ENCODE measurements around the gene SHISAL1. TPM values are rescaled to one million over a fixed set of nuclear protein-coding genes. Genes with fewer than 3 reads are reported as not detected.

SHISAL1 gene
- total RNA-seq, 1 donor from 2014 or later: 0.71 TPM

DNA sequence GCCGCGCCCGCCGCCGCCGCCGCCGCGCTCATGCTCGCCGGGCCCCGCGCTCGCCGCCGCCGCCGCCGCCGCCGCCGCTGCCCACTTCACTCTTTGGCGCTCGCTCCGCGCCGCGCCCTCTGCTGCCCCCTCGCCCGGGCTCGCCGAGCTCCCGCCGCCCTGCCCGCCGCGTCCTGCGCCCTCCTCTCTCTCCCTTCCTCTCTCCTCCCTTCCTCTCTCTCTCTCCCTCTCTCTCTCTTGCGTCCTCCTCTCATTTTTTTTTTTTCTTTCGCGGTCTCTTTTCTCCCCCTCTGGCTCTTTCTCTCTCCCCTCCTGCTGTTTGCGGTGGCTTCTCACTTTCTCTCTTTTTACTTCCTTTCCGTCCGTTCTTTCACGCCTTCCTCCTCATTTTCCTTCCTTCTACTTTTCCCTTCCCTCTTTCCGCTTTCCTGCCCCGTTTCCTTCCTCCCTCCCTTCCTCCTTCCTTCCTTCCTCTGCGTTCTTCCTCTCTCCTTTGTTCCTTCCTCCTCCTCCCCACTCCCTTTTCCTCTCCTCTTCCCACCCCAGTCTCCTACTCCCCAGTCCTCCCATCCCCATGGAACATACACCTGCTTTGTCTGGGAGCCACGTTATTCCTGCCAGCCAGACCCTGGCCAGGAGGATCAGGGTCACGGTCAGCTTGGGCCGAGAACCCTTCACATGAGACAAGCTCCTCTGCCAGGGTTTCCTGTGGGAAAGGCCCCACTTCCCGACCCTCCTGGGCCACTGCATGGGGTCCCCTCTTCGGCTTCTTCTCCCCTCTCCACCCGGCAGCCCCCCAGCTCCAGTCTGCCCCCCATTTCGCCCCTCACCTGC, 19.3 kb upstream of the SHISAL1 start:
- Histone ChIP-seq H3K36me3 (ENCODE audit: control insufficient read depth, insufficient read depth, low read length) (no peaks in the 10 kb centered on the region), H3K4me3 (ENCODE audit: low read depth, low read length) (no peak overlapping the region), H3K27me3 (ENCODE audit: control insufficient read depth, insufficient read depth, low read length) (peaks cover 51% of the 10 kb centered on the region)
- DNase-seq (ENCODE audit: low read depth): no peak
- TF ChIP-seq, protein P1, sequence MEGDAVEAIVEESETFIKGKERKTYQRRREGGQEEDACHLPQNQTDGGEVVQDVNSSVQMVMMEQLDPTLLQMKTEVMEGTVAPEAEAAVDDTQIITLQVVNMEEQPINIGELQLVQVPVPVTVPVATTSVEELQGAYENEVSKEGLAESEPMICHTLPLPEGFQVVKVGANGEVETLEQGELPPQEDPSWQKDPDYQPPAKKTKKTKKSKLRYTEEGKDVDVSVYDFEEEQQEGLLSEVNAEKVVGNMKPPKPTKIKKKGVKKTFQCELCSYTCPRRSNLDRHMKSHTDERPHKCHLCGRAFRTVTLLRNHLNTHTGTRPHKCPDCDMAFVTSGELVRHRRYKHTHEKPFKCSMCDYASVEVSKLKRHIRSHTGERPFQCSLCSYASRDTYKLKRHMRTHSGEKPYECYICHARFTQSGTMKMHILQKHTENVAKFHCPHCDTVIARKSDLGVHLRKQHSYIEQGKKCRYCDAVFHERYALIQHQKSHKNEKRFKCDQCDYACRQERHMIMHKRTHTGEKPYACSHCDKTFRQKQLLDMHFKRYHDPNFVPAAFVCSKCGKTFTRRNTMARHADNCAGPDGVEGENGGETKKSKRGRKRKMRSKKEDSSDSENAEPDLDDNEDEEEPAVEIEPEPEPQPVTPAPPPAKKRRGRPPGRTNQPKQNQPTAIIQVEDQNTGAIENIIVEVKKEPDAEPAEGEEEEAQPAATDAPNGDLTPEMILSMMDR (IDR thresholded peaks at IDR 0.05; ENCODE audit: insufficient read depth, low read length, poor library complexity, severe bottlenecking): no peak

DNA sequence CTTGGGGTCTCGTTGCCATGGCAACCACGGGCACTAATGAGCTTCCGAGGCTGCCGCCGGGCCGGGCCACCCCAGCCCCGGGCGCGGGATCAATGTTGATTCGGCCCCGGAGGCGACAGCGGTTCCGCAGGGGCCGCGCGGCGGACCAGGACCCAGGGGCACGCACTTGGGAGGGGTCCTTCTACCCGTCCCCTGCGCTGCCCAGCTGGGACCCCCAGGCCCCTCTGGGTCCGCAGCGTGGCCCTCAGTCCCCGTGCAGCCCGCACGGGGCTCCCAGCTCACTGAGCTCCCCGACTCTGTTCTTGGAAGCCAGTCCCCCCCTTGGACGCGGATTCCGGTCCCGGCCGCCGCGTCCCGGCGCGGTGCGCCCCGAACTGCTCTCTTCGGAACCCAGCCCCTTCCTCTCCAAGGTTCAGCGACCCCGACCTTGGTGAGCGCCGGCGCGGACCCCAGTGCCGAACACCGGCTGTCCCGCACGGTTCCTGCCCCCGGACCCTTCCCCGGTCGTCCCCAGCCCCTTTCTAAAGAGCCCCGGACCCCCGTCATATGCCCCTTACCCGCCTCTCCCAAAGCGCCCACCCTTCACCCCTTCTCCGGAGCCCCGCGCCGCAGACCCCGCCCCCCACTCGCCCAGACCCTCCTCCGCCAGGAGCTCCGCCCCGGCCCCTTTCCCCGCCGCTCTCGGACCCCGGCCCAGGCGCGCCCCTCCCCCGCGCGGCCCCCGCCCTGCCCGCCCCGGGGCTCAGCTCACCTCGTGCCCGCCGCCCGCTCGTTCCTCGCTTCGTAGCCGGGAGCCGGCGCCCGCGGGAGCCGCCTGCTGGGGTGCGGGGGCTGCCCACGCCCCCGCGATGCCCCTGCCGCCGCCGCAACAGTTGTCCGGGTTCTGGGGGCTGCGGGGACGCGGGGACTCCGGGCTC, 18.3 kb upstream of the SHISAL1 start:
- Histone ChIP-seq H3K36me3 (ENCODE audit: control insufficient read depth, insufficient read depth, low read length) (no peaks in the 10 kb centered on the region), H3K27me3 (ENCODE audit: control insufficient read depth, insufficient read depth, low read length) (peaks cover 53% of the 10 kb centered on the region), H3K4me3 (ENCODE audit: low read depth, low read length) (no peak overlapping the region)
- DNase-seq (ENCODE audit: low read depth): no peak
- TF ChIP-seq, protein P1 (IDR thresholded peaks at IDR 0.05; ENCODE audit: insufficient read depth, low read length, poor library complexity, severe bottlenecking): no peak

DNA sequence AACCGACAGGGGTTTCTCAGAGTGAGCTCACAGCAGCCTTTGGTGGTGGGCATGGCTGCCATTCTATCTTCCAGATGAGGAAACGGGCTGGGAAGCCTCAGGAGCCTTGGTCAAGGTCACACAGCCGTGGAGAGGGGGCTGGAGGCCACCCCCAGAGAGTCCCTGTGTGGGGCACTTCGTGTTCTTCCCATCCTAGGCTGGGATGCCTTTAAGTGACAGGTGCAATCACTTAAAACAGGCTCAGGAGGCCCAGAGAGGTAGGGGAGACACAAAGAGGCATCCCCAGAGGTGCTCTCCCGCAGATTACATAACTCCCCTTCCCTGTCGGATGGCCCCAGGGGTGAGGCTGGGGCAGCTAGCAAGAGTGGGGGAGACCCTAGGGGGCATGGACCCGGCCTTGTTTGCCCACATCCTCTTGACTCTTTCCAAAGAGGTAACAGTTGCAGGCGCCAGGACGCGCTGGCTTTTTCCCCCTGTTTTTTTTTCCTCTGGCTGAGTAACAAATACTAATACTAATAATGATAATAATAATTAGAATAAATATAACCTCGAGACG, 17.5 kb upstream of the SHISAL1 start:
- Histone ChIP-seq H3K36me3 (ENCODE audit: control insufficient read depth, insufficient read depth, low read length) (no peaks in the 10 kb centered on the region), H3K4me3 (ENCODE audit: low read depth, low read length) (no peak overlapping the region), H3K27me3 (ENCODE audit: control insufficient read depth, insufficient read depth, low read length) (peaks cover 51% of the 10 kb centered on the region)
- TF ChIP-seq, protein P1 (IDR thresholded peaks at IDR 0.05; ENCODE audit: insufficient read depth, low read length, poor library complexity, severe bottlenecking): no peak
- DNase-seq (ENCODE audit: low read depth): no peak

DNA sequence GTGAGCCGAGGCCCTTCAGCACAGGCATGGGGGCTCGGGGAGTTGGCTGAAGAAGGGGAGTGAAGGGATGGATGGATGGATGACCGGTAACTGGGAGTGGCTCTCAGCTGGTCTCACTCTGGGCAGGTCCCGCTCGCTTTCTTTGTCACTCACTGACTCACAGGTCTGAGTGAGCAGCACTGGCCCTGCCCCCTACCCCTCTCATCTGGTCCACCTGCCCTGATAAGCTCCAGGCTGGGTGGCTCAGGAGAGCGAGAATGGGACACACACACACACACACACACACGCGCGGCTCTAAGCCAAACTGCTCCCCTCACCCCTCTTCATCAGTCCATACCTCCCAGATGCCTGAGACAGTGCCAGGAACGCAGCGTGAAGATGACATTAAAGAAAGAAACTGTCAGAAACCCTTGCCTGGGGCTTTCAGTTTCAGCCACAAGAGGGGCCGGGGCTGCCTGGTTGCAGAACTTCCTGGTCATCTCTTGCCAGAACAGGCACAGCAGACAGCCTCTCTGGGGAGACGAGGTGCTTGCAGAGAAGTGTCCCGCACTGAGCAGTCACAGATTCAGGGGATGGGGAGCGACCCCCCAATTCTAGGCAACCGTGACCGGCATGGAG, 16.5 kb upstream of the SHISAL1 start:
- H3K36me3 ChIP-seq (ENCODE audit: control insufficient read depth, insufficient read depth, low read length): no peaks in the 10 kb centered on the region
- H3K4me3 ChIP-seq (ENCODE audit: low read depth, low read length): no peak overlapping the region
- TF ChIP-seq, protein P1 (IDR thresholded peaks at IDR 0.05; ENCODE audit: insufficient read depth, low read length, poor library complexity, severe bottlenecking): no peak
- no peak for DNase-seq (ENCODE audit: low read depth)
- peaks cover 49% of the 10 kb centered on the region for H3K27me3 ChIP-seq (ENCODE audit: control insufficient read depth, insufficient read depth, low read length)

DNA sequence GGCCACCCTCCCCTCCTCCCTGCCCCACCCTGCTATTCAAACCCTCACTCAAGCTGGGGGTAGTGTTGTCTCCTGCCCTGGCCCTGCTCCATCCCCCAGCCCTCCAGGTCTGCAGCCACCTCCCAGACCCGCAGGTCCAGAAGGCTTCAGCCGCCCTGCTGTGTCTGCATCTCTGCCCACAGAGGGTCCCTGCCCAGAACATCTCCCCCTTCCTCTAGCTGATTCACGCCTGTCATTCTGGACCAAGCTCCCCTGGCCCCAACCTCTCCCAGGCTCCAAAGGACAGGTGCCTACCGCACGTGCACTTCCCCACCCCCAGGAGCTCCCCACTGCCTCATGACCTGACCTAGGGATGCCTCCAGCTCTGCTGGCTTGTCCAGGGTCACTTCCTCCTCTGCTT, 16.0 kb upstream of the SHISAL1 start:
- peaks cover 54% of the 10 kb centered on the region for H3K27me3 ChIP-seq (ENCODE audit: control insufficient read depth, insufficient read depth, low read length)
- TF ChIP-seq, protein P1 (IDR thresholded peaks at IDR 0.05; ENCODE audit: insufficient read depth, low read length, poor library complexity, severe bottlenecking): no peak

More for the DNA sequence above, 16.0 kb upstream of the SHISAL1 start:
- Histone ChIP-seq H3K36me3 (ENCODE audit: control insufficient read depth, insufficient read depth, low read length) (no peaks in the 10 kb centered on the region), H3K4me3 (ENCODE audit: low read depth, low read length) (no peak overlapping the region)
- no peak for DNase-seq (ENCODE audit: low read depth)

Measured in kidney epithelial cell (primary cell).